Limb (tissue), 2 donors: Measurements from ENCODE around the gene HLA-DMA.
A peak's percentile ranks its signal among the peaks of the same experiment; 100 is the strongest.

ENCODE experiments used
- DNase-seq, 2 donors: peaks; one replicate each; pipeline ENCODE4 v3.0.0-alpha.2; 2016; ENCODE audit errors: extremely low spot score in 2 of 2

Gene HLA-DMA

GRCh38 chr6:32952817-32953739 is at the start of gene HLA-DMA:
TSS of gene HLA-DMA (minus strand) at chr6:32953097. CDS start at chr6:32953036, 61 bp downstream.
- DNase-seq = peak; percentile 24 to 56

GRCh38 chr6:33001685-33002084 is 48.8 kb upstream of the HLA-DMA start:
- DNase-seq = no peak

GRCh38 chr6:33000055-33000454 is 47.2 kb upstream of the HLA-DMA start:
- DNase-seq = no peak

DNA sequence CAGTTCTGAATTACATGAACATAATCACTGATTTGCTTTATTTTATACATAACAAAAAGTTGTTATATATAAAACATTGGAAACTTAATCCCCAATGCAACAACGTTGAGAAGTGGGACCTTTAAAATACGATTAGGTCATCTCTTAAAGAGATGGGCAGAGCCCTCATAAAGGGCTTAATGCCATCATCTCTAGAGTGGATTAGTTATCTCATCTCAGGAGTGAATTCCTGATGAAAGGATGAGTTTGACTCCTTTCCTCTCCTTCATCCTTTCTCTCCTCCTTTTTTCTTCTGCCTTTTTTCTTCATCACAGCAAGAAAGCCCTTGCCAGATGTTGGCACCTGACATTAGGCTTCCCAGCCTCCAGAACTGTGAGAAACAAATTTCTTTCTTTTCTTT is 42.6 kb upstream of the HLA-DMA start:
- DNase-seq = no peak

DNA sequence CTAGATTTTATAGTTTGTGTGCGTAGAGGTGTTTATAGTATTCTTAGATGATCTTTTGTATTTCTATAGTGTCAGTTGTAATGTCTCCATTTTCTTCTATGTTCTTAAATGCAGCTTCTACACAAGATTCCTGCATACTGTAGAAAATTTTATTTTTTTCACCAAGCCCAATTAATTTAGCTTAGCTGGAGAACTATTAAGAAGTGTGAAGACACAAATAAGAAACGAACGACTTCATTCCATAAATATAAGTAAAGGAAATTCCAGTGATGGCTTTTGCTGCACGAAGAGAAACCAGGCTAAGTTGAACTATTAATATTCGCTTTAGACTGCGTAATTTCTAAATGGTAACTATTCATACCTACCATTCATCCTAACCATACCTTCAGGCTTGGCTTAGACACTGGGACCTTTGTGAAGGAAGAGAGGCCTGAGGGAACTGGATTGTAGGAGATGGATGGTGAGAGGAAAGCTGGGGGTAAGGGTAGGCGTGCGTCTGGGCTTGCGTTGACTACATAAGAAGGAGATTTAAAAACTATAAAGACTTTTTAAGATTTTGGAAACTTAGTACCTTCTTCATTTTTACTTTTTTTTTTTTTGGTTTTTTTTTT is 40.6 kb upstream of the HLA-DMA start:
- no peak for DNase-seq

- DNase-seq = no peak
Observed at GRCh38 chr6:32991972-32992371, 39.1 kb upstream of the HLA-DMA start.

DNA sequence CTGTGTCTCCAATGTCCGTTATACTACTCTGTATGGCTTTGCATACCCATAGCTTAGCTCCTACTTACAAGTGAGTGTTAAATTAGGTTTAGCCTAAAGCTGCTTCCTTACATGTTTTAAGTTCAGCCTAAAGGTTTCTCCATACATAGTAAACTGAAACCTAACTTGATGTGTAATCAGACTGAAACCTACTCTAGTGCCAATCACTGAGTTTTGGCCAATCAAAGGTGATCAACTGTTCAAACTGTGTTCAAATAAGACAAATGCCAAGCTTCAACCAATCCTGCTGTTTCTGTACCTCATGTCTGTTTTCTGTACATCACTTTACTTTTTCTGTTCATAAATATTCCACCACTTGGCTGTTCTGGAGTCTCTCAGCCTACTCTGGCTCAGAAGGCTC is 36.5 kb upstream of the HLA-DMA start:
- no peak for DNase-seq

DNA sequence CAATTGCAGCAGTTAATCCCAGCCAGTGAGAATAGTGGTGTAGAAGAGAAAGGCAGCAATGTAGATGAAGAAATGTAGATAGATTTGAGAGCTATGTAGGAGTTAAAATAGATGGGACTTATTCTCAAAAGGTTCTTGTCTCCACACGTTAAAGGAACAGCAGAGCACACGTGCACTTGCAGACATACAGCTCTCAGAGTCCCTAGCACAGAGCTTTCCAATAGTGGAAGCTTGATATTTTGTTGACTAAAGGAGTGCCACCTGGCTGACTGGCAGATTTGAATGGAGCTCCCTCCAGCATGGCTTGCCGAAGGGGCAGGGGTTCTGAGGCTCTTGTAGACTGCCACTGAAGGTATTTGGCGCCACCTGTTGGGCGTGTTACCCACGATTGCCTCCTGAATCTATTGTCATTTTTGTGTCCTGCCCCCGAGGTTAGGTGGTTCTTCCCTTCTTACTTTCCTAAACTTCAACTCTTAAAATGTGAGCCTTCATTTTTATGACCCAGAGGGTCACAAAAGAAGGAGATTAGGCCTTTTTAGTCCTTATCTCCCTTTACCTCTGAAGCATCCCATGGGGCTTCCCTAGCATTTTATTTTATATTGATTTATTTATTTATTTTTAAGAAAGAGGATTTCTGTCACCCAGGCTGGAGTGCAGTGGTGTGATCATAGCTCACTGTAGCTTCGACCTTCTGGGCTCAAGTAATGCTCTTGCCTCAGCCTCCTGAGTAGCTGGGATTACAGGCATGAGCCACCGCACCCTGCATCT is 31.9 kb upstream of the HLA-DMA start:
- DNase-seq = peak; percentile 88

GRCh38 chr6:32983964-32984621 is 31.2 kb upstream of the HLA-DMA start:
- no peak for DNase-seq

- DNase-seq = no peak
Observed at GRCh38 chr6:32983493-32983848, 30.6 kb upstream of the HLA-DMA start.

DNA sequence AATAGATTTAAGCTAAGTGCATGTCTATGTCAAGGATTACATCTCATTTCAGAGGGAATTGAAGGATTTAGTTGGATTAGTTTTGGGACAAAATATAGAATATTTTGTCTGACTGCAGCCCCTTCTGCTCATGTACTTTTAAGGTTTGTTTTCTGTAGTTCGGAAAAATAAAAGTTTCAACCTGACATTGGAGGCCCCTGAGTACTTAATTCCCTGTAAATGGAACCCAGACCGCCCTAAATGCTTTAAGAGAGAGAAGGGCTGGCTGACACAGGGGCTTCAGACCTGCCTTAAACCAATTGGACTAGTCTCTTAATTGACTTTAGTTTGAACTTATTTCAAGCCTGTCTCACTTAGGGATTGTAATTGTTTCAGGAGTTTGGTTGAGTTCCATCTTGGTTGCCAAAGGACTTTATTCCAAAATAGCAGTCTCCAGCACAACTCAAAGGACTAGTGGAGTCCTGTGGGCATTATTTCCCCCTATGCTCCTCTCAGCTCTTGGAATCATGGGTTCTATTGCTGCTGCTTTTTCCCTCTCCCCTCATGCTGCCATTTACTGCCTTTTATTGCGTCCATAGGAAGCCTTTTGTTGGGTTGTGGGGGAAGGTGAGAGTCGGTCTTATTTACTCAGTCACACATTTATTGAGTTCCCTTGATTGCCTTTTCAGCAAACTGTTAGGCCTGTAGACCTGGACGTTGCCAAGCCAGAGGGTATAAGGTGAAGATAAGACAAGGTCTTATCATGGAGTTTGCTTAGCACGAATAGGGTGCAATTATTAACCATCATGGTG is 30.0 kb upstream of the HLA-DMA start:
- no peak for DNase-seq

GRCh38 chr6:32982084-32982701 is 29.3 kb upstream of the HLA-DMA start:
- no peak for DNase-seq

GRCh38 chr6:32980488-32981038 is 27.7 kb upstream of the HLA-DMA start:
- DNase-seq = no peak

- no peak for DNase-seq
Observed at GRCh38 chr6:32979720-32980487, 27.0 kb upstream of the HLA-DMA start.

GRCh38 chr6:32977953-32978324 is 25.0 kb upstream of the HLA-DMA start:
- DNase-seq = no peak

GRCh38 chr6:32977272-32977952 is 24.5 kb upstream of the HLA-DMA start:
- DNase-seq = no peak

GRCh38 chr6:32976334-32977069 is 23.6 kb upstream of the HLA-DMA start:
- DNase-seq = no peak

- no peak for DNase-seq
Observed at GRCh38 chr6:32975886-32976285, 23.0 kb upstream of the HLA-DMA start.
